Endothelial cell of umbilical vein (primary cell): ENCODE measurements around the gene PPP2R2D. TPM values are rescaled to one million over a fixed set of nuclear protein-coding genes. Genes with fewer than 3 reads are reported as not detected.

Source experiments
- BruUV-seq: library from RNA; stranded (reverse); fragments of 400-500 nt; replicated peaks from 2 replicates; lab custom pipeline; 2021; lab: Mats Ljungman, UMichigan
- CTCF ChIA-PET: fragments of 300-600, 350-600 bp; sonication (Branson Sonifier 250); formaldehyde crosslinking; loops from one replicate; lab custom pipeline; 2021; ENCODE audit warnings: antibody characterized with exemption, inconsistent platforms; lab: Charles Lee
- POLR2A ChIA-PET: fragments of 300-600, 350-600 bp; sonication (Branson Sonifier 250); formaldehyde crosslinking; loops from one replicate; lab custom pipeline; 2021; ENCODE audit warnings: antibody characterized with exemption, inconsistent platforms; lab: Charles Lee
- DNase-seq: peaks from one replicate; pipeline ENCODE4 v3.0.0-alpha.2; 2011; ENCODE audit warnings: low read depth, low spot score
- FAIRE-seq: peaks from 2 replicates; lab custom pipeline; 2011; peaks lifted over from hg19 to GRCh38; lab: Jason Lieb, UNC
- H2AFZ ChIP-seq: 2 replicates; pipeline ENCODE4 v1.6.0; 2012; ENCODE audit warnings: low read depth, low read length, control low read depth, inconsistent platforms
- H3K27ac ChIP-seq: 2 replicates; pipeline ENCODE4 v1.5.1; 2011; ENCODE audit warnings: low read depth, mild to moderate bottlenecking, control low read depth, low read length, moderate library complexity; ENCODE audit not compliant: insufficient read depth
- H3K27me3 ChIP-seq, 2 experiments: 2 replicates each; pipeline versions ENCODE4 v1.6.0 to v1.6.1; 2011; ENCODE audit warnings: low read length in 2 of 2, mixed read lengths in 1 of 2; ENCODE audit not compliant: control insufficient read depth in 2 of 2, insufficient read depth in 2 of 2
- H3K36me3 ChIP-seq, 2 experiments: 2 replicates in 1 of 2; 3 replicates in 1 of 2; pipeline ENCODE4 v1.5.1; 2011; ENCODE audit warnings: low read length in 2 of 2, mild to moderate bottlenecking in 1 of 2, moderate library complexity in 1 of 2; ENCODE audit not compliant: control insufficient read depth in 2 of 2, insufficient read depth in 2 of 2; ENCODE audit errors: extremely low read depth in 1 of 2
- H3K4me1 ChIP-seq: 3 replicates; pipeline ENCODE4 v1.5.1; 2011; ENCODE audit warnings: mild to moderate bottlenecking, low read length; ENCODE audit not compliant: control insufficient read depth, insufficient read depth; ENCODE audit errors: extremely low read depth
- H3K4me2 ChIP-seq: 2 replicates; pipeline ENCODE4 v1.6.1; 2011; ENCODE audit warnings: low read length, control low read depth, mixed read lengths; ENCODE audit not compliant: insufficient read depth
- H3K4me3 ChIP-seq, 3 experiments: fragments of 200-600 bp in 1 of 3; sonication (generic), shearing (Covaris generic) in 1 of 3; replicated peaks in 1 of 3; 2 replicates each; pipeline ENCODE4 v1.5.1; 2011 to 2016; ENCODE audit warnings: control low read depth in 3 of 3, low read length in 3 of 3, mild to moderate bottlenecking in 2 of 3, inconsistent platforms in 1 of 3, low read depth in 1 of 3, moderate library complexity in 1 of 3; ENCODE audit not compliant: insufficient read depth in 1 of 3
- H3K79me2 ChIP-seq: 2 replicates; pipeline ENCODE4 v1.6.0; 2012; ENCODE audit warnings: low read length, inconsistent platforms; ENCODE audit not compliant: control insufficient read depth, insufficient read depth
- H3K9ac ChIP-seq: replicated peaks from 2 replicates; pipeline ENCODE3; 2011; ENCODE audit warnings: low read length, control low read depth; ENCODE audit not compliant: insufficient read depth; ENCODE audit errors: extremely low read depth
- H3K9me1 ChIP-seq: replicated peaks from 3 replicates; pipeline ENCODE4 v1.6.0; 2011; ENCODE audit warnings: mild to moderate bottlenecking, low read length; ENCODE audit not compliant: control insufficient read depth, insufficient read depth; ENCODE audit errors: extremely low read depth
- H3K9me3 ChIP-seq: replicated peaks from 2 replicates; pipeline ENCODE4 v1.5.1; 2012; ENCODE audit warnings: low read length, inconsistent platforms; ENCODE audit not compliant: control insufficient read depth, insufficient read depth
- H4K20me1 ChIP-seq: replicated peaks from 2 replicates; pipeline ENCODE3; 2011; ENCODE audit warnings: mild to moderate bottlenecking, low read length; ENCODE audit not compliant: control insufficient read depth, insufficient read depth; ENCODE audit errors: extremely low read depth
- CTCF ChIP-seq, 2 donors: IDR thresholded peaks; 1 replicate in 1 of 2; 2 replicates in 1 of 2; pipeline ENCODE4 v1.5.1; 2011; ENCODE audit warnings: low read length in 2 of 2, mild to moderate bottlenecking in 2 of 2, moderate library complexity in 2 of 2, control low read depth in 1 of 2, inconsistent platforms in 1 of 2, low read depth in 1 of 2; ENCODE audit not compliant: insufficient read depth in 1 of 2; ENCODE audit errors: extremely low read depth in 1 of 2
- EZH2 ChIP-seq: IDR thresholded peaks from 2 replicates; pipeline ENCODE4 v1.6.1; 2012; ENCODE audit warnings: borderline replicate concordance, low read depth, mild to moderate bottlenecking, moderate library complexity, low read length, inconsistent platforms; ENCODE audit not compliant: severe bottlenecking
- FOS ChIP-seq: IDR thresholded peaks from 2 replicates; pipeline ENCODE4 v1.6.1; 2011; ENCODE audit warnings: mild to moderate bottlenecking, low read length, moderate library complexity, borderline replicate concordance; ENCODE audit not compliant: insufficient read depth
- GATA2 ChIP-seq: IDR thresholded peaks from 2 replicates; pipeline ENCODE4 v1.7.0; 2011; ENCODE audit warnings: low read depth, mild to moderate bottlenecking, moderate library complexity, mixed read lengths, low read length; ENCODE audit not compliant: insufficient read length, insufficient read depth
- JUN ChIP-seq: IDR thresholded peaks from 2 replicates; pipeline ENCODE4 v1.6.1; 2011; ENCODE audit warnings: borderline replicate concordance, low read depth; ENCODE audit not compliant: insufficient read length, insufficient read depth
- MAX ChIP-seq: IDR thresholded peaks from 2 replicates; pipeline ENCODE4 v1.6.1; 2011; ENCODE audit not compliant: insufficient read depth, insufficient read length
- MYC ChIP-seq: IDR thresholded peaks from one replicate; pipeline ENCODE4 v1.6.1; 2011; ENCODE audit warnings: mild to moderate bottlenecking, low read depth, low read length
- POLR2A ChIP-seq: IDR thresholded peaks from 2 replicates; pipeline ENCODE4 v1.6.1; 2012; ENCODE audit warnings: low read depth, mild to moderate bottlenecking, control low read depth, low read length
- POLR2AphosphoS5 ChIP-seq: IDR thresholded peaks from 2 replicates; pipeline ENCODE4 v1.6.1; 2012; ENCODE audit warnings: low read depth, mild to moderate bottlenecking, control low read depth, low read length, moderate library complexity; ENCODE audit not compliant: insufficient read depth
- dilution Hi-C: fragments of 300-500 bp; cut with MboI; formaldehyde crosslinking; loops from one replicate; pipeline ENCODE4 v1.15.0; 2019; ENCODE audit warnings: low sequenced_read_pairs; ENCODE audit not compliant: extremely low pct_ligation_motif_present
- intact Hi-C: fragments of 100-400 bp; cut with micrococcal nuclease; formaldehyde crosslinking; loops from one replicate; pipeline ENCODE4 v1.10.0; 2022
- polyA plus RNA-seq, 4 experiments: library from polyadenylated mRNA; depleted of rRNA in 3 of 4; stranded (reverse) in 3 of 4; unstranded in 1 of 4; fragments of >200 nt; gene quantifications; 2 replicates each; pipeline versions ENCODE4 v1.2.1 to v1.2.3, GENCODE V29; 2011 to 2012; ENCODE audit warnings: missing spikeins in 1 of 4
- total RNA-seq: library from RNA; stranded (reverse); gene quantifications from 2 replicates; pipeline ENCODE4 v1.2.3, GENCODE V29; 2021

PPP2R2D gene
- total and polyA plus RNA-seq, 2 donors (not counting 3 experiments of a cell fraction or from before 2014, with no cell fraction given) = 29.9 to 36.3 TPM

- no peak for DNase-seq
- no peaks in the 10 kb centered on the region for H3K36me3 ChIP-seq
- no peak overlapping the region for H3K4me3 ChIP-seq
- no peaks in the 10 kb centered on the region for H3K9me1 ChIP-seq
- H3K4me2 ChIP-seq = no peak overlapping the region
- ChIA-PET CTCF (interaction anchor here (6.3 kb wide), 1 partner anchor 131 kb away, joined by 384 read pairs; no protein-coding TSS in a partner anchor), POLR2A (no interaction called here)
- H2AFZ ChIP-seq = no peak overlapping the region
- no peaks in the 10 kb centered on the region for H3K79me2 ChIP-seq
- peaks cover 7 to 13% of the 10 kb centered on the region in 2 experiments for H3K27me3 ChIP-seq
- H3K4me1 ChIP-seq = no peaks in the 10 kb centered on the region
- FAIRE-seq = no peak
- intact Hi-C loops = no loop called here
- H4K20me1 ChIP-seq = no peaks in the 10 kb centered on the region
- TF ChIP-seq POLR2AphosphoS5 (no peak), JUN (no peak), POLR2A (no peak), GATA2 (no peak), MAX (no peak), MYC (no peak), EZH2 (no peak), FOS (no peak), CTCF (IDR thresholded peaks at IDR 0.05; ENCODE audit: extremely low read depth in 1 of 2, insufficient read depth in 1 of 2, low read depth in 1 of 2, low read length in 2 of 2) (no peak)
- no peaks in the 10 kb centered on the region for H3K9me3 ChIP-seq
- H3K27ac ChIP-seq = no peak overlapping the region
- BruUV-seq = no TSS peak
- dilution Hi-C loops = no loop called here
- H3K9ac ChIP-seq = no peak overlapping the region
Measured at GRCh38 chr10:131890276-131891195, 10.3 kb upstream of the PPP2R2D start.
